NCI-H524 treated with DMSO at 0.1 percent for 48 hours (cell line): ENCODE measurements around the gene CIDEC.
"Not testable (repeated sequence)": the region's sequence is repeated elsewhere in the genome, so short reads cannot be mapped to it uniquely, and the experiment has no call there.

Source experiments
- DNase-seq: peaks from one replicate; lab custom pipeline; 2025; lab: John Stamatoyannopoulos, UW

CIDEC gene

DNA sequence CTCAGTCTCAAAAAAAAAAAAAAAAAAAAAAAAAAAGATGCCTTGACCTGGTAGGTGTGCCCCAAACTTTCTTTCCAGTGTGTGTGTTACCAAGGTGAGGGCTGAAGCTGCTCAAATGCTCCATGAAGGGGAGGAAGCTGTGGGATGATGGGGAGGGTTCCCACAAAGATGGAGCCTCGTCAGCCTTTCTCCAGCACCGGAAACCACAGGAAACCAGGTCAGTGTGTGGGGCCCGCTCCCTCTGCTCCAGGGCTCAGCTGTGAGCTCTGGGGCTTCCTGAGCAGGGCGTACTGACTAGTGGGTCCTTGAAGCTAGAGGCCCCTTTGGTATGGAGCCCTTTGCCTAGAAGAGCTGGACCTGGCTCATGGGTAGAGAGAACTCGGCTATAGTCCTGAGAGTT is 21.9 kb upstream of the CIDEC start:
- DNase-seq = no peak

GRCh38 chr3:9900965-9901415 is 20.9 kb upstream of the CIDEC start:
- DNase-seq = not testable (repeated sequence)

DNA sequence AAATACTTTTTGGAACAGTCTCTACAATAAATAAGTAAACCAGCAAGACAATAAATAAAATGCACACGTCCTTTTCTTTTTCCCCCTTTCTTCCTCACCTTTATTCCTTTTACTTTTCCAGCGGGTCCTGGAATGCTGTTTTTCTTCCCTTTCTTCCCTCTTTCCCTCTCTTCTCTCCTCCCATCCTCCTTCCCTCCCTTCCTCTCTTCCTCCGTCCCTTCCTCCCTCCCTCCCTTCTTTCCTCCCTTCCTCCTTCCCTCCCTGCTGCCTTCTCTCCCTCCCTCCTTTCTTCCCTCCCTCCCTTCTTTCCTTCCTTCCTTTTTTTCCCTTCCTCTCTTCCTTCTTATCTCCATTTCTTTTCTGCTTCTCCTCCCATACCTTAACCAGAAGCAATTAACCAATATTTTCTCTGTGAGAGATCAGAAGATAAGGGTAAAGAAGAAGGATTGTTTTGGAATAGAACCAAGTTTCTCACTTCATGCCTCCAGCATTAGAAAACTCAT is 19.3 kb upstream of the CIDEC start:
- DNase-seq = no peak

DNA sequence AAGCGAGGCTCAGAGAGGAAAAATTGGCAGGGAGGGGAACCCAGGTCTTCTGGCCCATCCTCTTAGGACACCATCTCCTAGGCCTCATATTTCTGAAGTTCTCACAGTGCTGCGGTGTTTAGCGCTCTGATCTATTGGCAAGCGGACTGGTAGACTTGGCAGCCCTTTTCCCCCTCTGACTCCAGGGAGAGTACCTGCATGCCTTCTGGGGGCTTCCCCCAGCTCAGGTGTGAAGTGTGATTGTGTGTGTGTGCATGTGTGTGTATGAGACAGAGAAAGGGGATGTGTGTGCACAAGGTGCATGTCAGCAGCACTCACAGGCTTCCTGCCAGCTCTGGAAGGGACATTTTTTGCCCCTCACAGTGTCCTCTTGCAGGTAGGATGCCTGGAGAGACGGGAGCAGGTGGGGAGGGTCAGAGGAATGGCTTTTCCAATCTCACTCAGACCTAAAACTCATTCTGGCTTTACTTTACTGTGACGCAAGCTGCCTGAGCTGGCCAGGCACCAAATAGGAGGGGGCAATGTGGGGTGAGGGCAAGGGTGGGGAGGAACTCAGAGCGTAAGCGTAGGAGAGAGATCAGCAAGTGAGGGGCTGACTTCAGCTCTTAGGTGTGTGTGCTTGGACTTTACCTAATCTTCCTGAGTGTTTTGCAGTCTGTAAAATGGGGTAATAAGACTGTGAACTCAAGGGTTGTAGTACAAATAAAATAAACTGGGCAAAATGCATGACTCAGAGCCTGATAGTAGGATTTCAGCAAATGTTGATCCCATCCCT is 18.6 kb upstream of the CIDEC start:
- no peak for DNase-seq

DNA sequence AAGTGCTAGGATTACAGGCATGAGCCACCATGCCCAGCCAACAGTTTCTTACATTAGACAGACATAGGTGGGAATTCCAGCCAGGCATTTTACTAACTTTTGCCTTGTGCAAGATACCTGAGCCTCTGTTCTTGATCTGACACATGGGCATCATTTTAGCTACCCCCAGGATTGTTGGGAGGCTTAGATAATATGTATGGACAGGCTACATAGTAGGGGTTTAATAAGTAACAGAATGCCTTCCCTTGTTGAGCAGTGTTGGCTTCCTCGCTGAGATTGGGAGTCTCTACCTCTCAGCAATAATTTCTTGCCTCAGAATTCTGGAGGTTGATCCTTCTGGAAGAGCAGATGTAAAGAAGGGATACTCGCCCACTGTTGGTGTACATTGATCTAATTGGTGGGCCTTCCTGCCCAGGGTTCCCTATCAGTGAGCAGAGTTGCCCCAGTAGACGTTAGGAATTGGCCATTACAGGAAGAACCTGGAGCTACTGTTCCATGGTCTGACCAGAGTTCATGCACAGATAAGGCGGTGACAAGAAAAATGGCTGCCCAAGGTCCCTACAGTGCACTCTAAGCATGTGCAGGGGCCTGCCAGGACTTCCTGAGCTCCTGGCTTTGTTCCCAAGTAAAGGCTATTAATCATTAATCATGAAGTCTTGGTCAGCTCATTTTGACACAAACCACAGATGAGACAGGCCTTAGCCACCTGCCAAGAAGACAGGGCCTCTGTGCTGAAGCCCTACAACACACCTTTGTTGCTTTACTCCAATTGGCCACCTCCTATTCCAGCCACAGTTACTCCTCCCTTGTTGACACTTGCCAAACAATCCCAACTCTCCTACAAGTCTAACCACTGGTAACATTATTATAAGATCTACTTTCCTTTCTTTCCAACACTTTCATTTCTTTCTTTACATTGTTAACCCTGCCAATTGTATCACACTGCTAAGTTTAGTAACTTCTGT is 17.6 kb upstream of the CIDEC start:
- no peak for DNase-seq

- DNase-seq = not testable (repeated sequence)
These were observed 16.8 kb upstream of the CIDEC start for GRCh38 chr3:9896755-9897407.

GRCh38 chr3:9895715-9896114 is 15.7 kb upstream of the CIDEC start:
- not testable (repeated sequence) for DNase-seq

- DNase-seq = no peak
These were observed 13.7 kb upstream of the CIDEC start for GRCh38 chr3:9893739-9894138.

GRCh38 chr3:9891072-9891622 is 11.1 kb upstream of the CIDEC start:
- no peak for DNase-seq

GRCh38 chr3:9890249-9891071 is 10.4 kb upstream of the CIDEC start, which contains the start of gene JAGN1:
Gene JAGN1, plus strand, starts transcription at chr3:9890610. Its CDS starts 113 bp downstream, at chr3:9890723.
- no peak for DNase-seq

DNA sequence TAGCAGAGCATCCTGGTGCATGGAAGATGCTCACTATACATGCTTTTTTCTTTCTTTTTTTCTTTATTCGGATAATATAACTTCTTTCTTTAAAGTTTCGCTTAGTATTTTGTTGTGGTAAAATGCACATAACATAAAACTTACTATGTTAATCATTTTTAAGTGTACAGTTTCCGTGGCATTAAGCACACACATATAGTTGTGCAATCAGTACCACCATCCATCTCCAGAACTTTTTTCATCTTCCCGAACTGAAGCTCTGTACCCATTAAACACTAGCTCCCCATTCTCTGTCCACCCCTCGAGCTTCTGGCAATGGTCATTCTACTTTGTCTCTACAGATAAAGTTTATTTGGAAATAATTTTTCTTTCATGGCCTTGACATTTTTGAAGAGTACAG is 9.4 kb upstream of the CIDEC start:
- no peak for DNase-seq

DNA sequence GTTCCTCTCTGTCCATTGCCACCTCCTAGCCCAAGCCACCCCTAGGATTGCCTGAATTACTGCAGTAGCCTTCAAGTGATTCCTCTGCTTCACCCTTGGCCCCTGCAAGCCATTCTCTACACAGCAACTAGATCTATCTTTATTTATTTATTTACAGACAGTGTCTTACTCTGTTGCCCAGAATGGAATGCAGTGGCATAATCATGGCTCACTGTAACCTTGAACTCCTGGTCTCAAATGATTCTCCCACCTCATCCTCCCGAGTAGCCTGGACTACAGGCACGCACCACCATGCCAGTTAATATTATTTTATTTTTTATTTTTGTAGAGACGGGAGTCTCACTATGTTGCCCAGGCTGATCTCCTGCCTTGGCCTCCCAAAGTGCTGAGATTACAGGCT is 8.5 kb upstream of the CIDEC start:
- DNase-seq = no peak

GRCh38 chr3:9887480-9887879 is 7.4 kb upstream of the CIDEC start:
- DNase-seq = no peak

GRCh38 chr3:9886328-9886727 is 6.3 kb upstream of the CIDEC start:
- DNase-seq = no peak

GRCh38 chr3:9884555-9885165 is 4.6 kb upstream of the CIDEC start:
- DNase-seq = no peak

DNA sequence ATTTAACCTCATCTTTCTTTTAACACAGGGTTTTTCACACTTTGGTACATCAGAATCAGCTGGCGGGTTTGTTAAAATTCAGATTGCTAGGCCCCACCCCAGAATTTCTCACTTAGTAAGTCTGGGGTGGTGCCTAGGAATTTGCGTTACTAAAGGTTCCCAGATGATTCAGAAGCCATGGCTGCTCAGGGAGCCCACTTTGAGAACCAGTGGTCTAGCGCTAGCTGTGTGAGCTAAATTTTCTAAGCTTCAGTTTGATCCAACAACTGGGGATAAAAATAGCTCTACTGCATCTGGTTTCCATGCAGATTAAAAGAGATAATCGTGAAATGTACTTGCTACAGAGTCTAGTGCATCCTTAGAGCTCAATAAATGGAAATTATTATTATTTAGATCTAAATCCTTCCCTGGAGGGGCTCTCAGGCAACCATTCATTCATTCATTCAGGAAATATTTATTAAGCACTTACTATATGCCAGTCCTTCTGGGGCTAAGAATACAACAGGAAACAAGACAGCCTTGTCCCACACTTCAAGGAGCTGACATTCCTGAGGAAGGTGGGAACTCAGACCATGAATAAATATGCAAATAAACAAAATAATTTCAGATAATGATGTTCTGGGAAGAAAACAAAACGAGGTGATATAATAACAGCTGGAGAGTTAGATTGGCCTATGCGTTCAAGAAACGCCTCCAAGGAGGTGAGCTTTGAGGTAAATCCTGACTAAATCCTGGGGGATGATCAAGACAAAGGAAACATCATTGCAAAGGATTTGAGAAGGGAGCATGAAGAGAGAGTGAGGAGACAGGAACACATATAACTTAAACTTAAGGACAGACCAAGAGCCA is 3.9 kb upstream of the CIDEC start:
- DNase-seq = no peak

DNA sequence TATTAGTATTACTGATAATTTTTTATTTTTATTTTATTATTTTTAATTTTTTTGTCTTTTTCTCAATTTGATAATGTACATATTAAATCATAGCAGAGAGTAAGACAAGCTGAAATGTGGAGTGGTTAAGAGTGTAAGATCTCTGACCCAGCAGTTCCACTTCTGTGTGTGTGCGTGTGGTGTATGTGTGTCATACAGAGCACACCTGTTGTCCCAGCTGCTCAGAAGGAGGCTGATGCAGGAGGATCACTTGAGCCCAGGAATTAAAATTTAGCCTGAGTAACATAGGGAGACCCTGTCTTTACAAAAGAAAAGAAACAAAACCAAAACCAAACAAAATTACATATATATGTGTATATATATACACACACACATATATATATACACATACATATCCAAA is 1.4 kb upstream of the CIDEC start:
- DNase-seq = no peak

GRCh38 chr3:9878700-9879099 is 1.4 kb downstream of the CIDEC start:
- DNase-seq = no peak

GRCh38 chr3:9876991-9877390 is 3.1 kb downstream of the CIDEC start:
- DNase-seq = no peak

GRCh38 chr3:9876255-9876654 is 3.8 kb downstream of the CIDEC start:
- DNase-seq = not testable (repeated sequence)
